ENCODE measurements around the gene CLPSL2.

Gene CLPSL2

DNA sequence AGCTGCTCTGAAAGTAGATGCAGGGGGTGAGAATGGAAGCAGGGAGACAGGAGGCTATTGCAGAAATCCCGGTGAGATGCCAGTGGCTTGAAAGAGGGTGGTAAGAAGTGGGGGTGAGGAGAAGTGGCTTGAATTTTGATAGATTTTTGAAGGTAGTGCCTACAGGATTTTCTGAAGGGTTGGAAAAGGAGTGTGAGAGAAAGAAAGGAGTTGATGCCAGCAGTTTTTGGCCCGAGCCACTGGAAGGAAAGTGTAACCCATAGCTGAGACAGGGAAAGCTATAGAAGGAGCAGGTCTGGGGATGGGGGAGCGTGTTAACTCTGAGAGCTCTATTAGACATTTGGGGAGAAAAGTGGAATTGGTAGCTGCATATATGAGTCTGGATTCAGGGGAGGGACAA is 29.9 kb upstream of the CLPSL2 start:
- no peak for DNase-seq (ENCODE audit: low read depth)

DNA sequence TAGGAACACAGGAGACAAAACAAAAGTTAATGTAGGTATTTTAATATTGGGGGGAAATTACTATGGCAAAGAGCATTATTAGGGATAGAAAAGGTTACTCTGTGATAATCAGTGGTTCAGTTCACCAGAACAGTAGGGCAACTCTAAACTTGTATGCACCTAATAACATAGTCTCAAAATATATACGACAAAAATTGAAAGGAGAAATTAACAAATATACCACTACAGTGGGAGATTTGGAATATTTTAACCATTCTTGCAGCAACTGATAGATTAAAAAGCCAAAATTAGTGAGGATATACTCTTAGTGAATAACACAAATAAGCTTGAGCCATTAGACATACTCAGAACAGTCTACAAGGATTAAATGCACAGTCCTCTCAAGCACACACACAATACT is 28.5 kb upstream of the CLPSL2 start:
- DNase-seq (ENCODE audit: low read depth): no peak

DNA sequence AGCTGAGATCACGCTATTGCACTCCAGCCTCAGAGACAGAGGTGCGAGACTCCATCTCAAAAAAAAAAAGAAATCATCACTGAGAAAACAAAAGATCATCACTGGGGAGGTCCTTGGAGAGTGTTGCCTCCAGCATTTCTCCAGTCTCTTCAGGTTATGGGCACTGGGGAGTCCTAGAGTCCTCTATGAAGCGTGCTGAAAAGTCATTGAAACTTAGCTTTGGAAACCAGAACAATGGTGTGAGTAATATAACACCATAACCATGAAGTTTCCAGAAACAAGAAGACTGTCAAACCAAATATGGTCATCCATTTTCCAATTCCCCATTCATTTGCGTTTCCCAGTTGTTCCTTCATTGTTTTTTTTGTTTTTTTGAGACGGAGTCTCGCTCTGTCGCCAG is 25.8 kb upstream of the CLPSL2 start:
- DNase-seq (ENCODE audit: low read depth): no peak

DNA sequence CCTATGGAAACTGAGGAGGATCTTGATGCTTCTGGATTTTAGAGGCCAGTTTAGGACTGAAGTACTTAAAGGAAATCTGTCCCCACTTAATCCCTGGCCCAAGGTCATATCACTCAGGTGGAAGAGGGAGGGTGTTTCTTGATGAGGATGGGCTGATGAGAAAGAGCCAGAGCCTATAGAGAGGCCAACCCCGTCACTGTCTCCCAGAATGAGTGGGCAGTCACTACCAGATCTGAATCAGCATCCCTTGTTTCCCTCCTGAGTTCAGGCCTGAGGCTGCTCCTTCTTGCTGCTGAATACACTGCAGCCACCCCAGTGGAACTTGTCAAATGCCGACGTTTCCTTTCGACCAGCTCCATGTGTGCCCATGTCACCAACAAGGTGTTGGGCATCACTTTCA is 24.8 kb upstream of the CLPSL2 start:
- no peak for DNase-seq (ENCODE audit: low read depth)

DNA sequence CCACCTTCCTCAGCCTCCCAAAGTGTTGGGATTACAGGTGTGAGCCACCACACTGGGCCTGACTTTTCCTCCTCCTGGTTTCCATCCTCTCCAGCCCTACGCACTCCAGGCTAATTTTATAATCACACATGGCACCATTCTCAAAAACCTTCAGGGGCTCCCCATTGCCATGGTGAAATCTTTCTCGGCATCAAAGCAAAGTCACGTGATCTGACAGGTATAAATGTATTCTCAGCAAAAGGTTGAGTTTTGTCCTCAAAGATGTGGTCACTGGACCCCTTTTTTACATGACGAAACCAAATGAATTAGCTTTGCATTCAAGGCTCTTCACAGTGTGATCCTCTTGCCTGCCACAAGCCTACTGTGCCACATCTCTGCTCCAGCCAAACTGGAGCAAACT is 24.1 kb upstream of the CLPSL2 start:
- DNase-seq (ENCODE audit: low read depth): no peak

DNA sequence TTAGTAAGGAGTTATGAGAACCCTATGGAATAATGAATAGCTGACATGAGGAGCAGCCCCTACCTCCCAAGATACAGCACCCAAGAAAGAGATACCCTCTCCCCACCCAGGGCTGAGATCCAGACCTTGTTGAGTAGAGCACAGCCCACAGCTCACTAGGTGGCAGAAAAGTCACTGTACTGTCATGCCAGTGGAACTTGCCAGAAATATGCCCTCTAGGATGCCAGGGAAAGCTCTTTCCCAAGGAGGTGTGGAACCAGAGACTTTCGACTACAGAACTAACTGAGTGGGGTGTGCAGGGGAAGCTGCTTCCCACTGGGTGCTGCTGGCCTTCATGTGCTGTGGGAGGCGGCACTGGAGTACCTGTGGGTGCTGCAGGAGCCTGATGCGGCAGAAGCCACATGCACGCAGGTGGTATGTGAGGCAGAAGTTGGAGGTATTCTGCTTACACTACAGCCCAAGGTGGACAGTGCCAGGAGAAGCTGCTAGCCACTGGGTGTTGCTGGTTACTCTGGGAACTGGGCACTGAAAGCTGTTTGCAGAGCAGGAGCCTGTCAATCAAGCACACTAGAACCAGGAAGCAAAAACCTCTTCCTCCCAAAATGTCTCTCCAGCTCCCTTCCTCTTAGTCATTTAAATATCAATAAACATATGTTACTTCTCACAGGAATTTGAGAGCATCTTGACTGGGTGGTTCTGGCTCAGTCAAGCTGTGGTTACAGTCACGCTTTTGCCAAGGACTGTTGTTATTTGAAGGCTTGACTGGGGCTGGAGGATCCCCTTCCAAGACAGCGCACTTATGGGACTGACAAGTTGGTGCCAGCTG is 21.7 kb upstream of the CLPSL2 start:
- no peak for DNase-seq (ENCODE audit: low read depth)

DNA sequence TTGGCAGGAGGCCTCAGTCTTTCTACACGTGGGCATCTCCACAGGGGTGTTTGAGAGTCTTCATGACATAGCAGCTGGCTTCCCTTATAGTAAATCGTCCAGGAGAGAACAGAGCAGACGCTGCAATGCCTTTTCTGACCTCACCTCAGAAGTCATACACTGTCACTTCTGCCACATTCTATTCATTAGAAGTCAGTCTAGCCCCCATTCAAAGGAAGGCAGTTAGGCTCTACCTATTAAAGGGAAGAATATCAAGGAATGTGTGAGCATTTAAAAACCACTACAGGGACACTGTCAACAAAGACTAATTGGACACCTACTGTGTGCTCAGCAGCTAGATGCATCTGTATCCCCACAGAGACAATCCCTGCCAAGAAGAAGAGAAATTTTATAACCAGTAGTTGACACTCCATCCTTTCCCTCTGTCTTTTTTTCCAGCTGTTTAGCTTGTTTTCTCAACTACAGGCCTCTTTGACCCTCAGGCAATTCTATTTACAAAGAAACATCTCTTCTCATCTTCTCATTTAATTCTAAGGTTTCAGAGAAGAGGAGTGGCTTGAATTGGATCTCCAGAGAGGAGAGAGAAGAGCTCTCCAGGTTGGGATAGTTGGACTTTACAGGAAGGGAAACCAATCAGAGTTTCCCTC is 21.0 kb upstream of the CLPSL2 start:
- DNase-seq (ENCODE audit: low read depth): no peak

DNA sequence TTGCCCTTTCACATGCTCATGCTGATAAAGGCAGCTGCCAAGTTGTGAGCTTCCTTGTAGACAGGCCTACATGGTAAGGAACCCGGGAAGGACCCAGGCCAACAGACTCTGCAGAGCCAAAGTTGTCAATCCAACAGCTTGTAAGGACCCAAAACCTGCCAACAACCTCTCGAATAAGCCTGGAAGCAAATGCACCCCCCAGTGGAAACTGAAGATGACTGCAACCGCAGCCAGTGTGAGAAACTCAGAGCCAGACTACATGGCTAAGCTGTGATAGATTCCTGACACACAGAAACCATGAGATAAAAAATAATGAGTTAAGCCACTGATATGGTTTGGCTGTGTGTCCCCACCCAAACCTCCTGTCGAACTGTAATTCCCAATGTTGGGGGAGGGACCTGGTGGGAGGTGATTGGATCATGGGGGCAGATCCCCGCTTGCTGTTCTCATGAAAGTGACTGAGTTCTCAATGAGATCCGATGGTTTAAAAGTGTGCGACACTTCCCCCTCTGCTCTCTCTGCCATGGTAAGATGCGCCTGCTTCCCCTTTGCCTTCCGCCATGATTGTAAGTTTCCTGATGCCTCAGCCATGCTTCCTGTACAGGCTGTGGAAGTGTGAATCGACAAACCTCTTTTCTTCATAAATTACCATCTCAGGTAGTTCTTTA is 18.8 kb upstream of the CLPSL2 start:
- peak; percentile 27 for DNase-seq (ENCODE audit: low read depth)

DNA sequence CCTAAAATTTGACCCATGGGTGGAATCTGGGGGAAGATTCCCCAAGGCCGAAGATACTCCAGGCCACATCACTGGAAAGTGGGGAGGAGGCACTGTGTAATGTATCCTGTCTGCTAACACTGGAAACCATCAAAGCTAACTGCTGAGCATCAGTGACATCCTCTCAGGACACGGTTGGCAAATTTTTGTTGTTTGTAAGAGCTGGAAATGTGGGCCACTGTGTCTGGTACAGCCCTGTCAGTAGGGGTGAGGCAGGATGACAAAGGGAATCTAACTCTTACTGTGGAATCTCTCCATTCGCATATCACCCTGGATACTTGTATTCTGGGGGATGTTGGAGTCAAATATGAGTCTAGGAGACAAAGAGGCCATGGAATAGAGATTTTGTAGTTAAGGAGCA is 17.0 kb upstream of the CLPSL2 start:
- DNase-seq (ENCODE audit: low read depth): no peak

DNA sequence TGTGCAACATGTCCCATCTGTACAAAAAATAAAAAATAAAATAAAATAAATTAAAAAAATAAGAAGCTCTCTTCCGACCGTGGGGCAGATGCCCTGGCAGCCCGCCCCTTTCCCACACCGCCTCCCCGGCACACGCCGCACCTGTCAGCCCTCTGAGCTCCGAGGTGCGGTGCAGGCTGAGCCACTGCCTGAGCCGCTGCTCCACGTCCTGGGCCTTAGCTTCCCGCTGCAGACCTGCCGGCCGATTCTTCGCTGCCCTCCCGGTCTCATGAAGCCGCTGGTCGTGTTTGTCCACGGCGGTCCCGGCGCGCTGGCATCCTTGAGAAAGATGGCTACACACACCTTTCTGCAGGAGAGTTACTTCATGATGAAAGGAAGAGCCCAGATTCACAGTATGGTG is 10.7 kb upstream of the CLPSL2 start:
- DNase-seq (ENCODE audit: low read depth): no peak

DNA sequence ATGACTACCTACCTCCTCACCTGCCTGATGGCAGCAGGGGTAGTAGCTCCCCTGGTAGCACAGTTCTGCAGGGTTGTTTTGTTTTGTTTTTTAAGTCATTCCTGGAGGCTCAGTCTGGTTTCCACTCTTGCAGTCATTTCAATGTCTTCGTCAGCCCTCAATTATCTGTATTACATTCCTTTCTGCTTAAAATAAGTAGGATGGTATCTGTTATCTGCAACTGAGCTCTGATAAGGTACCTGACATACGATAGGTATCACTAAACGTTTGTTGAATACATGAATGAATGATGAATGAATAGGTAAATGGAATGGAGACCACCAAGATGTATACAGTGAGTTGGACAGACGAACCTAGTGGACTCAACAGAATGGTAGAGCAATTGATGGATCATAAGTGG is 7.2 kb upstream of the CLPSL2 start:
- DNase-seq (ENCODE audit: low read depth): no peak

DNA sequence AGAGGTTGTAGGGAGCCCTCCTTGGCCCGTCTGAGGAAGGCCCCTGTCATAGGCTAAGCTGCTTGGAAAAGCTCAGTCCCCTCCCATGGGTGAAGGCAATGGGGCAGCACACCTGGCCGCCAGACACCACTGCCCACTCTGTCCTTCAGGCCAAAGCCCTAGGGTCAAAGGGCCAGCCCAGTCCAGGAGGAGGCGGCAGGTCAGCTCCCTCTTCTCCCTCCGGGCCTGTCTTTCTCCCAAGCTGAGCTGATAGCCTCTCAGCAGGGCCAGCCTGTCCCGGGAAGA is 5.1 kb upstream of the CLPSL2 start:
- DNase-seq (ENCODE audit: low read depth): no peak

DNA sequence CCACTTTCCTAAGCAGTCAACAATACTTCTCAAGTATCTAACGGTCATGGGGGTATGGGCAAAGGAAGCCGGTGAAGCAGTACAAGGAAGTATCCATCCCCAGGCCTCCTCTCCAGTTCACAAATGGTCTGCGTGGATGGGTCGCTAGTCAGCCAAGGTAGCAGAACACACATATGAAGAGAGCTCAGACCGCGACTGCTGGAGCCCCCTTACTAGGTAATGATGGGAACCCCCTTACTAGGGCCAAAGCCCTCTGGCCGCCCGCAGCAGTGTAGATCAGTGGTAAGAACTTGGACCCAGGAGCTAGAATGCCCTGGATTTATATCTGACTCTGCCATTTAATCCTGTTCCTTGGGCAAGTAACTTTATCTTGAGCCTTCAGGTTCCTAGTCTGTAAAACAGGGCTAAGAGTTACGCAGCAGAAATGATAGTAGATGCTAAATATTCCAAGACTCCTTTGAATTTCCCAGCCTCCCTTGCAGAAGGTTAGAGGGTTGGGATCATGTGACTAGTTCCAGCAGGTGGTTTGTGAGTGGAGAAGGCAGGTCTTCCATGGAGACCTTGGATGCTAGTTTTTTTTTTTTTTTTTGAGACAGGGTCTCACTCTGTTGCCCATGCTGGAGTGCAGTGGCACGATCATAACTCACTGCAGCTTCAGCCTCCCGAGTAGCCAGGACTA is 2.1 kb upstream of the CLPSL2 start:
- no peak for DNase-seq (ENCODE audit: low read depth)

DNA sequence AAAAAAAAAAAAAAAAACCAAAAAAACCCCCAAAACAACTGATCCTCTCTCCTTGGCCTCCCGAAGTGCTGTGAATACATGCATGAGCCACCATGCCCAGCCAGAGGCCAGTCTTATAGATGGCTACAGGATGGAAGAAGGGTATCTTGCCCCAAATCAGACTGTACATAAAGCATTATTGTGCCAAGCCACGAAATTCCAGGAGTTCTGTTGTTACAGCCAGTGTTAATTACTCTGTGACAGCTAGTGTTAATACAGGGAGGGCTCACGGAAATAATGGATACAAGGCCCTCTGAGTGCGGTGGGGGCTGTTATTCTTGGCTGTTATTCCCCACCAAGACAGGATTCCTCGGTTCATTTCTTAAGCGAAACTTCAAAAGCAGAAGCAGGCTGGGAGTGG is 1.4 kb upstream of the CLPSL2 start:
- no peak for DNase-seq (ENCODE audit: low read depth)

DNA sequence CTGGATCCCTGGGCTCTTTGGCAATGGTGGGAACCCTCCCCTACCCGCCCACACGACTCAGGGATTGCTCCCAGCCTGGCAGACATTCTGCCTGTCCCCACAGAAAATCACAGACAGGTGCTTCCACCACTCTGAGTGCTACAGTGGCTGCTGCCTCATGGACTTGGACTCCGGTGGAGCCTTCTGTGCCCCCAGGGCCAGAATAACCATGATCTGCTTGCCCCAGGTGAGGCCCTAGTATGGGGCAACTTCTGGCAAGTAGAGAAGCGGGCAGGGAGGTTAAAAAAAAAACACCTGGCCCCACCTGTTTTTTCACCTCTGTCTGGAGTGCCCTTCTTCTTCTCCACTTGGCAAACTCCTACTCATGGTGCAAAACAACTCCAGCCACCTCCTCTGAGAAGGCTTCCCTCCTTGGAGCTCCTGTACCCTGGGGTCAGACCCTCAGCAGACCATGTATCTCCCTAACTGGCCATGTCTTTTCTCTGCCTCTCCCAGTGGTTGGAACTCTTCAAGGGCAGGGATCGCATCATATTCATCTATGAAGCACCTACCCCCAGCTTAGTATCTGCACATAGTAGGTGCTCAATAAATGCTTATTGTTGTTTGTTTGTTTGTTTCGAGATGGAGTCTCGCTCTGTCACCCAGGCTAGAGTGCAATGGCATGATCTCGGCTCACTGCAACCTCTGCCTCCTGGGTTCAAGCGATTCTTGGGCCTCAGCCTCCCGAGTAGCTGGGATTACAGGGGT is 1.1 kb downstream of the CLPSL2 start:
- no peak for DNase-seq (ENCODE audit: low read depth)

DNA sequence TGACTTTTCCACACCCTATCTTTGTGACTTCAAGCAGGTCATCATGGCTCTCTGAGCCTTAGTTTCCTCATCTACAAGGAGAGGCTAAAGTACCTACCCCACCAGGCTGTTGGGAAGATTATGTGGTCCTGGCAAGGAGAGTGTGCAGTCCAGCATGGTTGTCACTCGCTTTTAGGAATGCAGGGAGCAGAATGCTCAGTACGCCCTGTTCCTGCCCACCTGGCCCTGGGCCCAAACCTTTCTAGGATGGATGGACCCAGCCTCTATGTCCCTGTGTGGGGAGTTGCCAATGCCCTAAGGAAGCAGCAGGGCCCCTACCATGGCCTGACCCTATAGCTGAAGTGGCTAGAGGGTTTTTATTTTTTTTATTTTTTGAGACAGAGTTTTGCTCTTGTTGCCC is 2.0 kb downstream of the CLPSL2 start:
- DNase-seq (ENCODE audit: low read depth): no peak

DNA sequence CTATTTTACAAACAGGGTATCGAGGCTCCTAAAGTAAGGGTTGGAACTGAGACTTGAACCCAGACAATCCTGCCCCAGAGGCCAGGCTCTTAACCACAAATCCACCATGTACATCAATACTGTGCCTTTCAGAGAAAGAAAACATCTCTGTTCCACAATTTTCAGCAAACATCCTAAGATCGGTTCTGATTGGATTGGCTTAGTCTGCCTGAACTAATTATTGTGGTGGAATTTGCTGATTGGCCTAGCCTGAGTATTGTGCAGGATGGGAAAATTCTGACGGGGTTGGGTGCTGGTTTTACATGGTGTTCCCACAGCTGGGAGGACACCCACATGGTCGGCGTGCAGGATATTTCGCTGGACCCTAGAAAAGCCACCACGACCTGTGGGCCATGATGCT is 4.3 kb downstream of the CLPSL2 start, which contains the start of gene CLPSL1:
Gene CLPSL1, plus strand, starts transcription at position 301 of the 400 bp plus-strand sequence. Its CDS starts 92 bp downstream, at position 393.
- no peak for DNase-seq (ENCODE audit: low read depth)

DNA sequence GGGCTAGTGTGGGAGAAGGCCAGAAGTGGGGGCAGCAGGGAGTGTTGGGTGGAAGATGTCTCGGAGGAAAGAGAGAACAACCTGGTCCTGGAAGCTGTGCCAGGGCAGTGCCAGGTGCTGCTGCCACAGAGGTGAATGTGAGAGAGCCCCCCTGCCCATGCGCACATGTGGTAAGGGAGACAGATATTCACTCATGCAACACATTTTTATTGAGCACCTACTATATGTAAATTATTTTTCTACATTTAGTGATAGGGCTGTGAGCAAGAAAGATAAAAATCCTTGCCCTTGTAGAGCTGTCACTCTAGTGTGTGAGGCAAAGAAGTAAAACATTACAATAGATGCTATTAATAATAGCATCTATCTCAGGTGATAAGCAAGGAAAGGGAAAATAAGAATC is 4.9 kb downstream of the CLPSL2 start:
- no peak for DNase-seq (ENCODE audit: low read depth)

DNA sequence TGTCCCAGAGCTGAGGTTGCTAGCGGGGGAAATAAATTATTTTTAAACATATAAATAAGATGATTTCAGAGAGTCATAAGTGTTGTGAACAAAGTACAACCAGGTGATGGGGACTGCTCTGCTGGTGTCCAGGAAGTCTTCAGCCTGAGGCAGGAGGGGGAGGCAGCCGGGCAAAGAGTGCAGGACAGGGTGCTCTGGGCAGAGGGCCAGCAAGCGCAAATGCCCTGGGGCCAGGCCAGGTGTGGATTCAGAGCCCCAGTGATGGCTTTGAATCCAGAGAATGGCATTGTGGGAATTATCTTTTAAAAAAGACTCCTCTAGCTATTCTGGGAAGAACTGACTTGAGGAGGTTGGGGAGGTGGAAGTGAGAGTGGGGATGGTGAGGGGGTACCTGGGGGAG is 6.0 kb downstream of the CLPSL2 start:
- no peak for DNase-seq (ENCODE audit: low read depth)

DNA sequence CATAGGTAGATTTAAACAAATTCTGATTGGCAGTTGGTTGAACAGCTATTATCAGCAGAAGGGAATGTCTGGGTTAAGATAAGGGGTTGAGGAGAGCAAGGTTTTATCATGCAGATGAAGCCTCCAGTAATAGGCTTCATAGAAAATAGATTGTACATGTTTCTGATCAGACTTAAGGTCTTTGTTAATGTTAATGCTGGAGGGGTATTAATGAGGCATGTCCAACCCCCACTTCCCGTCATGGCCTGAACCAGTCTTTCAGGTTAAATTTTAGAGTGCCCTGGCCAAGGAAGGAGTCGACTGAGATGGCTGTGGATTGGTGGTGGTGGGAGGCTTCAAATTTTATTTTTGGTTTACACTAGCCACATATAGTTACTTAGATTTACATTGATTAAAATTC is 7.8 kb downstream of the CLPSL2 start:
- DNase-seq (ENCODE audit: low read depth): no peak

DNA sequence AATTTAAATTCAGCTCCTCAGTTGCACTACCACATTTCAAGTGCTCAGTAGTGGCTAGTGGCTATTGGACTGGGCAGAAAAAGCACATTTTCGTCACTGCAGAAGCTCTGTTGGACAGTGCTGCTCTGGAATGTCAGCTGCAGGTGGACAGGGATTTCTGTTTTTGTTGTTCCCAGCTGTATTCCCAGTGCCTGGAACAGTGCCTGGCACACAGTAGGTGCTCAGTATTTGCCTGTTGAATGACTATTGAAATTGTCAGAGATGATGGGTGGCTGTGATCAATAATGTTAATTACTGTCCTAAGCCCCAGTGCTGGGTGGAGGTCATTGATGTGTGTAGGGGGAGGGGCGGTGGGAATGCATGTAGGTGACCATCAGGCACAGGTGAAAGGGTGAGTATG is 9.9 kb downstream of the CLPSL2 start:
- DNase-seq (ENCODE audit: low read depth): no peak

DNA sequence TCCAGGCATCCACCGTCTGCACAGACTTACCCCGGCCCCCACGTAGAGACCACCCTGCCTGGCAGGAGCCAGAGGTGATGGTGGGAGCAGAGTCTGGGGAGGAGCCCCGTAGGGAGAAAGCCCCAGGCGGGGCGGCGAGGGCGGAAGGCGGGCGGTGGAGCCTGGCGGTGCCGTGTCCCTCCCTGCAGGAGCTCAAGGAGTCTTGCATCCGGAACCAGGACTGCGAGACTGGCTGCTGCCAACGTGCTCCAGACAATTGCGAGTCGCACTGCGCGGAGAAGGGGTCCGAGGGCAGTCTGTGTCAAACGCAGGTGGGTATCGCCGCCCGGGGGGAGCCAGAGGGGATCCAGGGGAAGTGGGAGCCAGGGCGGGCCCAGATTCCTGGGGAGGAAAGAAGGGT is 10.4 kb downstream of the CLPSL2 start:
- DNase-seq (ENCODE audit: low read depth): no peak

Data from CMK (cell line).